Posterior vena cava (tissue), 2 donors: ENCODE results near the gene TECPR1. TPM values are rescaled to one million over a fixed set of nuclear protein-coding genes. Genes with fewer than 3 reads are reported as not detected.
A peak's percentile ranks its signal among the peaks of the same experiment; 100 is the strongest.

Experiments
- DNase-seq: peaks from one replicate; pipeline ENCODE4 v3.0.0-alpha.2; 2020; ENCODE audit warnings: low spot score
- intact Hi-C, 2 donors: fragments of 100-400 bp; cut with DNase I; formaldehyde crosslinking; loops; one replicate each; pipeline versions ENCODE4 v1.14.1 to v1.14.2; 2022 to 2023
- total RNA-seq, 2 donors: library from RNA; stranded (reverse); fragmentation: NEBNext Ultra II Directional; extraction: Animal tissue kit (Norgen Biotek cat#: 25700); gene quantifications; one replicate each; pipeline ENCODE4 v1.2.1, GENCODE V29; 2021
- donor health status: DM: yes; HTN: yes; CAD: no.
- donor health status: DM: yes; HTN: yes; CAD: no.

TECPR1 gene
- total RNA-seq, 2 donors from 2014 or later, result 29.7 to 36.7 TPM

GRCh38 chr7:98216941-98217622 lies 35.0 kb downstream of the TECPR1 start:
- peak; percentile 71 for DNase-seq

GRCh38 chr7:98215561-98216495 lies 36.2 kb downstream of the TECPR1 start:
- intact Hi-C loops, result no loop called here
- DNase-seq, result peak; percentile 77

More at GRCh38 chr7:98216941-98217622, 35.0 kb downstream of the TECPR1 start:
- intact Hi-C loops, result no loop called here

- intact Hi-C loops, result no loop called here
- peak; percentile 83 for DNase-seq
Observed at GRCh38 chr7:98214811-98215321, 37.2 kb downstream of the TECPR1 start.

- intact Hi-C loops, result no loop called here
Observed at GRCh38 chr7:98213888-98214810, 37.9 kb downstream of the TECPR1 start.

GRCh38 chr7:98213296-98213887 lies 38.6 kb downstream of the TECPR1 start:
- peak; percentile 55 for DNase-seq

More at GRCh38 chr7:98213888-98214810, 37.9 kb downstream of the TECPR1 start:
- DNase-seq, result peak; percentile 78

GRCh38 chr7:98212532-98213041 lies 39.4 kb downstream of the TECPR1 start:
- peak; percentile 79 for DNase-seq
- intact Hi-C loops, result no loop called here

More at GRCh38 chr7:98213296-98213887, 38.6 kb downstream of the TECPR1 start:
- intact Hi-C loops, result no loop called here

- peak; percentile 76 for DNase-seq
- intact Hi-C loops, result no loop called here
Observed at GRCh38 chr7:98211676-98212531, 40.1 kb downstream of the TECPR1 start.

GRCh38 chr7:98211221-98211675 lies 40.8 kb downstream of the TECPR1 start, which contains the start of gene BHLHA15:
Gene BHLHA15, plus strand, starts transcription at chr7:98211439. Its CDS starts 871 bp downstream, at chr7:98212310.
- intact Hi-C loops, result no loop called here
- peak; percentile 78 for DNase-seq

GRCh38 chr7:98210513-98211220 lies 41.4 kb downstream of the TECPR1 start:
- DNase-seq, result peak; percentile 75
- intact Hi-C loops, result no loop called here

- no peak for DNase-seq
- intact Hi-C loops, result no loop called here
Observed at GRCh38 chr7:98209166-98209920, 42.7 kb downstream of the TECPR1 start.

- DNase-seq, result no peak
- intact Hi-C loops, result no loop called here
Observed at GRCh38 chr7:98206451-98207330, 45.3 kb downstream of the TECPR1 start.

- intact Hi-C loops, result no loop called here
- no peak for DNase-seq
Observed at GRCh38 chr7:98205162-98205845, 46.7 kb downstream of the TECPR1 start.

- DNase-seq, result no peak
- intact Hi-C loops, result no loop called here
Observed at GRCh38 chr7:98204670-98205069, 47.4 kb downstream of the TECPR1 start.

GRCh38 chr7:98203964-98204605 lies 47.9 kb downstream of the TECPR1 start:
- intact Hi-C loops, result no loop called here
- no peak for DNase-seq
